ENCODE measurements around the gene MYH7.

Gene MYH7

DNA sequence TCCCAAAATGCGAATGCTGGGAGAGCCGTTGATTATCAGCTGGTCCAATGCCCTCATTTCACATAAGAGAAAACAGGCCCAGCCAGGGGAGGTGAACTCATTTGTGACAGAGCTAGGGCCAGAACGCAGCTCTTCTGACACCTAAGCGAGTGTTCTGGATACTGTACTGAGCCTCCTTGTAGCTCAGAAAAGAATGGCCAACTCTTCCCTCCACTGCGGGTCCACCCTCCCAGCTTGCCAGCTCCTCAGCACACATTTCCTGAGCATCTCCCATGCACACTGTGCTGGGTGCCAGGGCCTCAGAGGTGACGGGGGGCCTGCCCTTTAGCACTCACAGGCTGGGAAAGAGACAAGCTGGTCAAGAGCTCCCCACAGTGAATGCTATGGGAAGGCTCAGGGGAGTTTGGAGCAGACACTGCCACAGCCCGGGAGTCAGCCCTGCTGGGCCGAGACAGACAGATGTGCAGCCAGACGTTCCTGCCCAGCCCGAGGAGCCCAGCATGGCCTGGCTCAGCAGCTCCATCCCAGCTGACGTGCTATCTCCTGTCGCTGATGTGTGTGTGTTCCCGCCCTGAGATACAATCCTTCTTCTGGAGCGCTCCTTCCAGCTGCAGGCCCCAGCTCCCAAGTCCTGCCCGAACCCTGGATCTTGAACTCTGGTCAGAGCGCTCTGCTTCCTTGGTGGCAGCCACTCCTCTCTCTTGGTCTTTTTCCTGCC lies 55.1 kb downstream of the MYH7 start:
- Histone ChIP-seq H3K36me3 (ENCODE audit: control insufficient read depth in 2 of 2, insufficient read depth in 1 of 2, low read length in 2 of 2) (no peaks in the 10 kb centered on the region), H3K4me3 (ENCODE audit: low read depth, low read length) (no peak overlapping the region), H3K27ac (ENCODE audit: extremely low read depth, low read depth, low read length) (no peak overlapping the region), H3K4me1 (ENCODE audit: control insufficient read depth, insufficient read depth, low read length) (no peaks in the 10 kb centered on the region), H3K9me3 (ENCODE audit: control insufficient read depth, insufficient read depth, low read depth, low read length) (no peaks in the 10 kb centered on the region)
- POLR2A ChIA-PET: interaction anchor here (1.8 kb wide), 1 partner anchor 54 kb away, joined by 12 read pairs; no protein-coding TSS in a partner anchor
- CTCF ChIA-PET: interaction anchor here (0.5 to 4.3 kb wide), 48 partner anchors 11 to 1458 kb away, joined by 3 to 61 read pairs (median 4); partner anchors contain the start of gene PABPN1
- TF ChIP-seq ZNF561 (tag by site-specific recombination; IDR thresholded peaks at IDR 0.05; ENCODE audit: borderline replicate concordance) (no peak), ZNF76 (tag by site-specific recombination; IDR thresholded peaks at IDR 0.05; ENCODE audit: borderline replicate concordance, low read depth) (0 out of 2 replicates have a peak, but pooled peaks have one; percentile 3)

DNA sequence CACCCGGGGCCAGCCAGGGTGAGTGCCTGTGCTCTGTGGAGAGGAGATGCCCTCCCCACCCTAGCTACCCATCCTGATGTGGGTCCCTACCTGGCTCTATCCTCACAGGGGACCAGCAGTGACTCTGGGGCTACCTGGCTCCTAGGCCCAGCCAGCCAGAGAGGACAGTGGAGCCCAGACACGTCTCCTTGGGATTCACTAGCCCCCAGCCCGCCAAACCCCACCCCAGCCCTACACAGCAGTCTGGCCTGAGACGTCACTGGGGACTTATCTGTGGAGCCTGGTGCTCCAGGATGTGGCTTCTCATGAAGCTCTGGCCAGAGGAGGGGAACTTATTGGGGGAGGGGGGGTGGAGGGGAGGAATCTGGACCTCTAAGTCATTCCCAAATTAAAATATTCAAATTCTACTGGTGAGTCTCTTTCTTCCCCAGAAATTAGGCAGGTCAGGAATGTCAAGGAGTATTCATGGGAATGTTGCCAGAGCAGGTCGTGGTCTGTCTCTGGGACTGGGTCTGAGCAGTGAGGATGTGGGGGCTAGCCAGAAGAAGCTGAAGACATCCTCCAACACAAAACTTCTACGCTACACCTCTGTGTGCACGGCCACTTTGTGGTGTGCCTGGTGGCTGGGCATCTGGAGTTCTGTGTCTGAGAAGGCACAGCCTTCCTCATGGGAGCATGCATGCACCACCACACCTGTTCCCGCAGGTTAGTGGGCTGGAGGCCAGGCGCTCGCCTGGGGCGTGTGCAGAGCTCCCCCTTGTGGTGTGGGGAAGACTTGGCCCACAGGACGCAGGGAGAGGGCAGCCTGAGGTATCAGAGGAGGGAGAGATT lies 55.9 kb downstream of the MYH7 start:
- H3K4me1 ChIP-seq (ENCODE audit: control insufficient read depth, insufficient read depth, low read length): no peaks in the 10 kb centered on the region
- H3K27ac ChIP-seq (ENCODE audit: extremely low read depth, low read depth, low read length): no peak overlapping the region
- H3K9me3 ChIP-seq (ENCODE audit: control insufficient read depth, insufficient read depth, low read depth, low read length): no peaks in the 10 kb centered on the region
- CTCF ChIA-PET: interaction anchor here (0.6 to 4.3 kb wide), 47 partner anchors 11 to 822 kb away, joined by 3 to 61 read pairs (median 4); partner anchors contain the start of gene PABPN1
- POLR2A ChIA-PET: interaction anchor here (1.8 kb wide), 1 partner anchor 53 kb away, joined by 12 read pairs; no protein-coding TSS in a partner anchor
- H3K4me3 ChIP-seq (ENCODE audit: low read depth, low read length): no peak overlapping the region
- TF ChIP-seq ZNF266 (tag by site-specific recombination; IDR thresholded peaks at IDR 0.05; ENCODE audit: low read depth) (no peak), ZNF654 (tag by site-specific recombination; IDR thresholded peaks at IDR 0.05; ENCODE audit: low read depth) (peak; percentile 70), SCRT2 (tag by site-specific recombination; IDR thresholded peaks at IDR 0.05) (peak; percentile 75), ZNF76 (tag by site-specific recombination; IDR thresholded peaks at IDR 0.05; ENCODE audit: borderline replicate concordance, low read depth) (0 out of 2 replicates have a peak, but pooled peaks have one; percentile 21), ZNF529 (tag by site-specific recombination; IDR thresholded peaks at IDR 0.05; ENCODE audit: insufficient replicate concordance) (no peak)
- TF ChIP-seq, protein P1, sequence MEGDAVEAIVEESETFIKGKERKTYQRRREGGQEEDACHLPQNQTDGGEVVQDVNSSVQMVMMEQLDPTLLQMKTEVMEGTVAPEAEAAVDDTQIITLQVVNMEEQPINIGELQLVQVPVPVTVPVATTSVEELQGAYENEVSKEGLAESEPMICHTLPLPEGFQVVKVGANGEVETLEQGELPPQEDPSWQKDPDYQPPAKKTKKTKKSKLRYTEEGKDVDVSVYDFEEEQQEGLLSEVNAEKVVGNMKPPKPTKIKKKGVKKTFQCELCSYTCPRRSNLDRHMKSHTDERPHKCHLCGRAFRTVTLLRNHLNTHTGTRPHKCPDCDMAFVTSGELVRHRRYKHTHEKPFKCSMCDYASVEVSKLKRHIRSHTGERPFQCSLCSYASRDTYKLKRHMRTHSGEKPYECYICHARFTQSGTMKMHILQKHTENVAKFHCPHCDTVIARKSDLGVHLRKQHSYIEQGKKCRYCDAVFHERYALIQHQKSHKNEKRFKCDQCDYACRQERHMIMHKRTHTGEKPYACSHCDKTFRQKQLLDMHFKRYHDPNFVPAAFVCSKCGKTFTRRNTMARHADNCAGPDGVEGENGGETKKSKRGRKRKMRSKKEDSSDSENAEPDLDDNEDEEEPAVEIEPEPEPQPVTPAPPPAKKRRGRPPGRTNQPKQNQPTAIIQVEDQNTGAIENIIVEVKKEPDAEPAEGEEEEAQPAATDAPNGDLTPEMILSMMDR (tag by site-specific recombination; IDR thresholded peaks at IDR 0.05): peak; percentile 81
- TF ChIP-seq, protein P2, sequence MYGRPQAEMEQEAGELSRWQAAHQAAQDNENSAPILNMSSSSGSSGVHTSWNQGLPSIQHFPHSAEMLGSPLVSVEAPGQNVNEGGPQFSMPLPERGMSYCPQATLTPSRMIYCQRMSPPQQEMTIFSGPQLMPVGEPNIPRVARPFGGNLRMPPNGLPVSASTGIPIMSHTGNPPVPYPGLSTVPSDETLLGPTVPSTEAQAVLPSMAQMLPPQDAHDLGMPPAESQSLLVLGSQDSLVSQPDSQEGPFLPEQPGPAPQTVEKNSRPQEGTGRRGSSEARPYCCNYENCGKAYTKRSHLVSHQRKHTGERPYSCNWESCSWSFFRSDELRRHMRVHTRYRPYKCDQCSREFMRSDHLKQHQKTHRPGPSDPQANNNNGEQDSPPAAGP (tag by site-specific recombination; IDR thresholded peaks at IDR 0.05): 0 out of 2 replicates have a peak, but pooled peaks have one; percentile 38
- H3K36me3 ChIP-seq (ENCODE audit: control insufficient read depth in 2 of 2, insufficient read depth in 1 of 2, low read length in 2 of 2): no peaks in the 10 kb centered on the region

DNA sequence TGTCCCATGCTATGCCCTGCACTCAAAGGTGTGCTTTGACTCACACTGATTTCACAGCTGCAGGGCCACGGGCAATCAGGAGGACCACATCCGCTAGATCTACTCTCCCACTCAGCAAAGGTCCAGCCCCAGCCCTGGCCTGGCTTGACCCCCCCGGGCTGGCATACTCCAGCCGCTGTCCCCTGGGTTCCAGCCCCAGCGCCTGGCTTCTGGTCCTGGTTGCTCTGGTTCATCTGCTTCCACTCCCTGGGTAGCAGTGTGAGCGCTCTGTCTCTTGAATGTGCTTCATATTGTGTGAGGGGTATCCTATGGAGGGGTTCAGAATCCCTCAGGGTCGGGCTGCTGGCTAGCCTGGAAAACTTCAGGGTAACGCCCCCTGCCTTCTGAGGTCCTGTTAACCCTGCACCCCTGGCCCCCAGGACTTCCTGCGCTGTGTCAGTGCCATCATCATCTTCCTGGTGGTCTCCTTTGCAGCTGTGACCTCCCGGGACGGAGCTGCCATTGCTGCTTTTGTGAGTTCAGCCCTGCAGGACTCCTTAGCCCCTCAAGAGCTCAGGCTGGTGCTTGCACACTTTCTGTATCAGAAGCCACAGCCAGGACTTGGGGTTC lies 56.7 kb downstream of the MYH7 start:
- Histone ChIP-seq H3K27ac (ENCODE audit: extremely low read depth, low read depth, low read length) (no peak overlapping the region), H3K4me3 (ENCODE audit: low read depth, low read length) (no peak overlapping the region), H3K4me1 (ENCODE audit: control insufficient read depth, insufficient read depth, low read length) (no peaks in the 10 kb centered on the region), H3K36me3 (ENCODE audit: control insufficient read depth in 2 of 2, insufficient read depth in 1 of 2, low read length in 2 of 2) (no peaks in the 10 kb centered on the region), H3K9me3 (ENCODE audit: control insufficient read depth, insufficient read depth, low read depth, low read length) (no peaks in the 10 kb centered on the region)
- ChIA-PET POLR2A (no interaction called here), CTCF (interaction anchor here (0.8 to 4.3 kb wide), 10 partner anchors 10 to 114 kb away, joined by 3 to 61 read pairs (median 6); partner anchors contain the start of gene HOMEZ)
- TF ChIP-seq ZSCAN30 (tag by site-specific recombination; IDR thresholded peaks at IDR 0.05) (no peak), BCL11A (tag by site-specific recombination; IDR thresholded peaks at IDR 0.05; ENCODE audit: low read depth) (no peak), KLF8 (tag by site-specific recombination; IDR thresholded peaks at IDR 0.05) (no peak)

Data from HEK293 (cell line).